GM19035 (cell line): ENCODE measurements around the gene PACS1.
A peak's percentile ranks its signal among the peaks of the same experiment; 100 is the strongest.

Source experiments
- ATAC-seq: cut with Tn5 transposase; IDR thresholded peaks from one replicate; pipeline ENCODE4 v1.9.1; 2021; ENCODE audit not compliant: unreplicated experiment

The PACS1 gene

DNA sequence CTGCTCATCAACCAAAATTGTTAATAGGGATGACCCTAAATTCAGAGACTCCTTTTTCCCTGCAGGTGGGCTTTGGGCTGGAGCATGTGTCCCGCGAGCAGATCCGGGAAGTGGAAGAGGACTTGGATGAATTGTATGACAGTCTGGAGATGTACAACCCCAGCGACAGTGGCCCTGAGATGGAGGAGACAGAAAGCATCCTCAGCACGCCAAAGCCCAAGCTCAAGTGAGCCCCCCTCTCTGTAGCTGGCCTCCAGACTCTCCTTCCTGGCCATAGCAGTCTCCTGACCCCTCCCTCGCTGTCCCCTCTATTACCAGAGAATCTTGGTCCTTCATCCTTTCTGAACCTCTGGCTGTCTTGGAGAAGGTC, 150.5 kb downstream of the PACS1 start:
- no peak for ATAC-seq

DNA sequence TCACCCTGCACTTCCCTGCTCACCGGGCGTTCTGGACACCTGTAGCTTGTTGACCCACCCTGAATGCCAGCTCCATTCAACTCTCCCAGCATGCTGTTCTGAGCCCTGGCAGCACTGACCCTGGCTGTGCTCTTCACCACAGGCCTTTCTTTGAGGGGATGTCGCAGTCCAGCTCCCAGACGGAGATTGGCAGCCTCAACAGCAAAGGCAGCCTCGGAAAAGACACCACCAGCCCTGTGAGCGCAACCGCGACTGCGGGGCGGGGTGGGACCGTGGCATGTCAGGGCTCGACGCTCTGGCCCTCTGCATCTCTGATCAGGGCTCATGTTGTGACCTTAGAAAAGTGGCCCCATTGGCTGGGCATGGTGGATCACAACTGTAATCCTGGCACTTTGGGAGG, 150.9 kb downstream of the PACS1 start:
- no peak for ATAC-seq

DNA sequence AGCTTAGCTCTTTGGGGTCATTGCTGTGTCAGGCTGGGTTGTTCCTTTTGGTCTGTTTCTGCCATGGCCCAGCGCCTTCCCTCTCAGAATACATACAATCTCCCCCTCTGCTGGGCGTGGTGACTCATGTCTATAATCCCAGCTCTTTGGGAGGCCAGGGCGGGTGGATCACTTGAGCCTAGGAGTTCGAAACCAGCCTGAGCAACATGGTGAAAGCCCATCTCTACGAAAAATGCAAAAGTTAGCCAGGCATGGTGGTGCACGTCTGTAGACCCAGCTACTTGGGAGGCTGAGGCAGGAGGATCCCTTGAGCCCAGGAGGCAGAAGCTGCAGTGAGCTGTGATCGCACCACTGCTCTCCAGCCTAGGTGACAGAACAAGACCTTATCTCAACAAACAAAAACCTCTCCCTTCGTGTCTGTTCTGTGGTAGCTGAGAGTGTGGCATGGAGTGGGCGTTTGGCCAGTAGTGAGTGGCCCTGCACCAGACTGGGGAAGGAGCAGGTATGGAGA, 151.7 kb downstream of the PACS1 start:
- no peak for ATAC-seq

DNA sequence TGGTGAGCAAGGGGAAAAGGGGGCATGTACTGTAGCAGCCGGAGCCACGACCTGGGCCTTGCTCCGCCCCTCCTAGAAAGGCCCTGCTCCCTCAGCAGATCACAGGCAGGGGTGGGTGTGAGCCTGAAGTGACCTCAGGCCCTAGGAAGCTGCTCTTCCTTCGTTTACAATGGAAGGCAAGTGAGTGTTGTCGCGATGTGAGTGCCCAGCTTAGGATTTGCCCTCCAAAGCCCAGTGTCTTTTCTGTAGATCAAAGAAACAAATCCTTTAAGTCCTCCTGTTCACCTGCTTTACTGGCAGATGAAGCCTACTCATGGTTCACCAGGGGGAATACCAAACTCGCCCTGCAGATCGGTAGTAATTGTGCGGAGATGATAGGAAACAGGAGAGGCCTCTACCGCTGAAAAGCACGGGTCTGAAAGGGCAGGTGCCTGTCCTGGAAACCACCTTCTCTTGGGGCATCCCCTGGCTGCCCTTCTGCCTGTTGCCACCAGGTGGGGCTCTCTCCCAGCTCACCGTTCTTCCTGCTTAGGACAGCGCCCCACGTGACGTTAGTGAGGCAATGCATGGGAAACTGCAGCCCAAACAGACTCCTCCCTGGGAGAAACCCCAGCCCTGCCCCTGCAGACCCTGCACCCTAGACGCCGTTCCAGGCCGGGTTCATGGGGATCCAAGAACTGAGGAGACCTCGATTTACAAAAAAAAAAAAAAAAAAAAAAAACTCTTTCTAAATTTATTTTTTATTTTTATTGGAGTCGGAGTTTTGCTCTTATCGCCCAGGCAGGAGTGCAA, 152.5 kb downstream of the PACS1 start:
- peak; percentile 90 for ATAC-seq

DNA sequence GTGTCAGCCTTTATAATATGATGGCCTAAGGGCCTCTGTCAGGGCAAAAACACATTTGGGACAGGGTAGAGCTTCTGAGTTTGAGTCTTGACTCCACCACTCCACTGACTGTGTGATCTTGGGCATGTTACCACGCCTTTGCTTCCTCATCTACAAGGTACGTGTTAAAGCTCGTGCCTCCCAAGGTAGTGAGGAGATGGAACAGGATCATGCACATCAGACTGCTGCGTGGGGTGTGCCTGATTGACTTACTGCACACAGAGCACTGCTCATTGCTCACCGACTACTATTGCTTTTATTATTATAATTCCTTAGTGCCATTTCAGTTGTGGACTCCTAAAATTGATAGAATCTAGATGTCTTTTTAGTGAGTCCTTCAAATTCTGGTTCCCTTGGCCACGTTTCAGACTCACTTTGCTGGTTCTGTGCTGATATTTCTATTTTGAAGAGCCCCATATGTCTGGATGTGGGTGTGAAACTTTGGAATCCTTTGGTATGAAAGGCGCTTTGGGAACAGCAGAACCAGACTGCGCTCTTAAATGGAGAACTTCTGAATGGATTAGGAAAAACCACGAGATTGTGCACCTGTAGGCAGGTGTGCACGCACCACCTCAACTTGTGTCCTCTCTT, 154.3 kb downstream of the PACS1 start:
- no peak for ATAC-seq

DNA sequence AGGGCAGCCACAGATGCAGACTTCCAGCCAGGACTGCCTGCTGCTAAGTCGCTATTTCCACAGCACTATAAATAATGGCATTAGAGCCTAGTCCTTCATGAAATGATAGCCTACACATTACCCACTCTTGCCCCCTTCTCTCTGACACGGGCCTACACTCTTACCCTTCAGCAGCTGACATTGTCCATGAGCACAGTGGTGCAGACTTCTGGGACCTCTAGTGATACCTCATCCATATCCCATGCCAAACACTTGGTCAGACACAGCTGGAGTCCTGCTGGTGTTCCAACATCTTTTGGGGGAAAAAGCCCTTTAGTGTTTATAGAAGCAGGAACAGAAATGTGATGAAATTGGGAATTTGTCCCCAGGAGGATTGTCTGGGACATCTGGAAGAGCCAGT, 155.0 kb downstream of the PACS1 start:
- ATAC-seq, result no peak

DNA sequence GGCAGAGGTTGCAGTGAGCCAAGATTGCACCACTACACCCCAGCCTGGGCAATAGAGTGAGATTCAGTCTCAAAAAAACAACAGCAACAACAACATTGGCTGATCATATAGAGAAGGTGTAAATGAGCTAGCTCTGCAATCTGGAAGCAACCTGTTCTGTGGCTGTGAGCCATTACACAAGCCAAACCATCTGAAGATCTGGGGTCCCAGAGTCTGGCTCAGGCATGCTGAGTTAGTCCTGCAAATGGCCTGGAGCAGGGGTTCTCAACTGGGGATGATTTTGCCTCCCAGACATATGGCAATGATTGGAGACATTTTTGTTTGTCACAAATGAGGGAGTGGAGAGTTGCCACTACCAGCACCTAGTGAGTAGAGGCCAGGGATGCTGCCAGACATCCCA, 156.0 kb downstream of the PACS1 start:
- no peak for ATAC-seq

DNA sequence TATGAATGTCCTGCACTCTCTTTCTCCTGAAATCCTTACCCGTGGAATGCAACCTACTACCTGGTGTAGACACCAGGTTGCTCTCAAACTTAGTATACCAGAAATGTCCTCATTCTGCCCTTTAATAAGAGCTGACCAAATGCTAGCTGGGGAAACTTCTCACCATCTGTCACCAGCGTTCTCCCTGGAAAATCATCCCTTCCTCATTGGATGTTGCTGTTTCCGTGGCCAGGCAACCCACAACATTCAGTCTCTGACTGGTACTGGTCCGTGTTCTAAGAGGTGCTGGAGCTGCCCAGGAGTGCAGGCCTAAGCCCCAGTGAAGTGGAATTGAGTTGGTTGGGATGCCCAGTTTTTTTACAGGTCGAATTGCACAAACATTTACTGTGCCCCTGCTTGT, 157.6 kb downstream of the PACS1 start:
- ATAC-seq, result no peak

DNA sequence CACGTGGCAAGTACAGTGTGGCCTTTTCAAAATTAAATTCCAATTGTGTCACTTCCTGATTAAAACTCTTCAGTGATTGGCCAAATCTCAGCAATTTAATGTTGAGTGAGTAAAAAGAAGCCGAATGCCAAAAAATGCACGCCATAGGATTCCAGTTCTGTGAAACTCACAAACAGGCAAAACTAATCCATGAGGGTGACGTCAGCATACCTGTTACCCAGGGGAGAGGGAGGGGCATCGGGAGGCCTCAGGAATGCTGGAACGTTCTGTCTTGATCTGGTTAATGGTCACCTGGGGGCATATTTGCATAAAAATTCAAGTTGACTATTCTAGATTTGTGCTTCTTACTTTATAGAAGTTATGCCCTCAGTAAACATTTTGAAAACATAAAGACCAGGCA, 158.4 kb downstream of the PACS1 start:
- ATAC-seq, result no peak

DNA sequence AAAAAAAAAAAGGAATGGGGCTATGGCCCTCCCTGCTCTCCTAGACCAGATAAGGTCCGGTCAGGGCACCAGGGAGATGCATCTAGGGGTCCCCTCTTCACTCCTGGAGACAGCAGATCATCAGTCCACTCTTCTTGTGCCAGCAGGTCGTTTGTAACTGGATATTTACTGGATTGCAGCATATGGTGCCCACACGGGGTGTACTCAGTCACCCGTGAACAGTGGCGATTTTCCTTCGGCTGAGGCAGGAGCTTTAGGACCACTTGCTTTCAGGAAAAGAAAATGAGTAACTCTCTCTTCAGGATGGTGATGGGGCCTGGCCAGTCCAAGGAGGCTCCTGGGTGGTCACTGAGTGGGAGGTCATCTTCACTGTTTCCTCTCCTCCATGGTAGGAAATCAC, 160.1 kb downstream of the PACS1 start:
- no peak for ATAC-seq

DNA sequence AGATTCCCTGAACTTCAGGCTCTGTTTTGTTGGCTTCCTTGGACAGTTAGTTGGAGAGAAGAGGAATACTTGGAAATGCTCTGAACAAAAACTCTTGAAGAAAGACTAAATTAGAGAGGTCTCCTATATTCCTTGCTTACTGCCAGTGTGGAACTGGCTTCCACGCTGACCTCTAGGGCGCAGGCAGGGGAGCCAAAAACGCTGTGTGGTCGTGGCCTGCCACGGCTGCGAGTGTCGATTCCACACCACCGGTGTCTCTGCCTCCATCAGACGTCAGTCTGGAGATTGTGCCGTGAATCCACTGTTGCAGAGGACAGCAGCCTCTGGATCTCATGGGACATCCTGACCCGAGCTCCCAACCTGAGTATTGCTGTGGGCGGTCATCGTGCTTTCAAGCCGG, 160.9 kb downstream of the PACS1 start:
- ATAC-seq, result no peak

DNA sequence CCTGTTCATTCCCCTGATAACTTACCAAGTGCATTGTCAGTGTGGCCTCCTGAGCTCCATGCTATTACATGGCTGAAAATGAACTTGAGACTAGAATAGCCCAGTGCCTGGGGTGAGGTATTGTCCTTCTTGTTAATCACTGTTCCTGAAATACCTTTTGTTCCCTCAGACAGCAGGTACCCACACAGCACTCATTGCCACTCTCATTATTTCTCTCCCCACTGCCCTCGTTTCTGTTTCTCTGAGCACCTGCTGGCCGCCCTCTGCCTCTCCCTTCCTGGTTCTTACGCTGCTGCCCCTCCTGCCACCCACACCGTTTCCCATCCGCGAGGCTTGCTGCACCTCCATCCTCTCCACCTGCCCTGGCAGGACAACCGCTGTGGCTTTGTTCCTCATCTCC, 161.5 kb downstream of the PACS1 start:
- no peak for ATAC-seq

DNA sequence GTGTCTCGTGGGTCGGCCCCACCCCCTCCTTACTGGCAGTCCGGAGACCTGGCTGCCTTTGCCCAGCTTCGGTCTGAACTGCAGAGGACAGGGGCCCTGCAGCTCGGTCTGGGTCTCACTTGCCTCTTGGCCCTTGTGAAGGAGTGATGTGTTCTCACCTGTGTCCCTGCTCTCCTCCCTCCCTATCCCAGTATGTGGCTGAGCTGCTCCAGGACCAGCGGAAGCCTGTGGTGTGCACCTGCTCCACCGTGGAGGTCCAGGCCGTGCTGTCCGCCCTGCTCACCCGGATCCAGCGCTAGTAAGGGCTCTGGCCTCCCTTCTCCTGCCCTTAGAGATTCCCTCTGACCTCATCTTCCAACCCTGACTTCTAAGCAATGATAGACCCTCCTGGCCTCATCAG, 162.7 kb downstream of the PACS1 start:
- ATAC-seq, result no peak

DNA sequence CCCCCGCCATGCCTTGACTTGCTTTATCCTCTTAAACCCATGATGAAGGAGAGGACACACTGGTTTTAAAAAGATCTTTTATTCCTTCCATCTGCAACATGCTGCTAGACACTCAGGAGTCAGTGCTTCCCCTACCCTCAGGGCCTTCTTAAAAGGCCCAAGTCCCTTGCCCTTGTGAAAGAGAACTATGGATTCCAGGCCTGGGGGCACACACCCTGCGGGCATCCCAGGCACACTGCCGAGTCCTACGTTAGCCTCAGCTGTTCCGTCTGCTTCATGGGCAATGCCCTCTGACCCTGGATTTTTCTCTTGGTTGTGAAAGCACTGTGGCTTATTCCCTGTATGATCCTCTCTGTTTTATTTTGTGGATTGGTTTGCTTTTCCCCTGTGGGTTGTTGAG, 163.2 kb downstream of the PACS1 start:
- ATAC-seq, result no peak

DNA sequence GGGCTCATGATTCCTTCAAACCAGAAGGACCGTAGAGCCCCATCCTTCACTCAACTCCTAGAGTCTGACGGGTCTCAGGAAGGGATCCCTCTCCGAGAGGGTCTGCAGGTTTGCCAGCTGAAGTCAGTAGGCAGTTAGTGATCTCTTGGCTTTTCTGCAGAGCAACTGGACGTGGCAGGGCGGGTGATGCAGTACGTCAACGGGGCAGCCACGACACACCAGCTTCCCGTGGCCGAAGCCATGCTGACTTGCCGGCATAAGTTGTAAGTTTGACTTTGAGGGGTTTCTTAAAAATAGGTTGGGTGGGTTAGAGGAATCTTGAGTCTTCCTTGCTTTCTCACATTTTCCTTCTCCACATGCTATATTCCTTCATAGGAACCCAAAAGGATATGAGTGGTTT, 165.1 kb downstream of the PACS1 start:
- no peak for ATAC-seq

DNA sequence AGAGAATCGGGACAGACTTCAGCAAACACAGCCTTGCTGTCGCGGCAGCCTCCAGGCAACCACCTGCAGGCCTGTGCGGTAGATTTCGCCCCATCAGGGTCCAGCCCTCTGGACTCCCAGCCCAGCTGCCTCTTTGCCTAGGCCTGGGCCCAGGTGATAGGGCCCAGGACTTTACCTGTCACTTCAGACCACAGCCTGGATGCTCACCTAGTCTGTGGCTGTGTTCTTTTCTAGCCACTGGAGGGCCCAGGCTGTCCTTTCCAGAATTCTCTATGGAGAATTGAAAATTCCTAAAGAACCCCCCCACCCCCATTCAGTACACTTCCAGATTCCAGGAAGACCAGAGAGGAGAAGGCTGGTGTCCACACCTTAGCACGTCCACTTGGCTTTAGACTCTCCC, 167.8 kb downstream of the PACS1 start:
- ATAC-seq, result no peak

DNA sequence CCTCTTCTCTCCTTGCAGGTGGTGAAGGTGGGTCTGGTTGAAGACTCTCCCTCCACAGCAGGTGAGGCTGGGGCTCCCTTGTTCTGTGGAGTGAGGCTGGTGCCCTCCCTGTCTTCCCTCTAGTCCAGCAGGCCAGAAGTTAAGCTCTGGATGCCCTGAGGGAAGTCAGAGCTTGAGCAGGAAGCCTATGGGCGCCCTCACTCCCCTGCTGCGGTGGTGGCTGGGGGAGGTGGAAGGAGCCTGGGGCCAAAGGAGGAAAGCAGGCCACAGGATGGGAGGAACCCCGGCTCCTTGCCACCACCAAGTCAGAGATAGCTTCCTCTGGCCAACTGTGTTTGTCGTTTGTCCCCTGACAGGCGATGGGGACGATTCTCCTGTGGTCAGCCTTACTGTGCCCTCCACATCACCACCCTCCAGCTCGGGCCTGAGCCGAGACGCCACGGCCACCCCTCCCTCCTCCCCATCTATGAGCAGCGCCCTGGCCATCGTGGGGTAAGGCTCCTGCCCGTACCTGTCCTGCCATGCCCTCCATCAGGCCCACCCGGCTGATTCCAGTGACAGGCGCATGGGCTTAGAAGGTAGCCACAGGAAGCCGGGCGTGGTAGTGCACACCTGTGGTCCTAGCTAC, 168.8 kb downstream of the PACS1 start:
- no peak for ATAC-seq

DNA sequence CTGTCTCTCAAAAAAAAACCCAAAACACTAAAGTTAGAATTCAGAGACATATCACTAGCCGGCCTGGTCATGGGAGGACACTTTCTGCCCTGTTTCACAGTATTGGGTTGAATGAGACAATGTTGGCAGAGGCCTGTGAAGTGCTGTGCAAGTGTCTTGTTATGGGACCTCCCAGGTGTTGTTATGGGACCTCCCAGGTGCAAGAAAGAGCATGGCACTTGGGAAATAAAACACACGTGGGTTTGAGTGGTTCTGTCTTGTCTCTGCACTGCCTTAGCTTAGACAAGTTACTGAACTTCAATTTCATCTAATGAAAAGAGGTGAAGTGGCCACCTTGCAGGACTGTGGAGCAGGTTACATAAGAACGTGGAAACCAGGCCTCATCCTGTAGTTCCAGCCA, 169.4 kb downstream of the PACS1 start:
- no peak for ATAC-seq

DNA sequence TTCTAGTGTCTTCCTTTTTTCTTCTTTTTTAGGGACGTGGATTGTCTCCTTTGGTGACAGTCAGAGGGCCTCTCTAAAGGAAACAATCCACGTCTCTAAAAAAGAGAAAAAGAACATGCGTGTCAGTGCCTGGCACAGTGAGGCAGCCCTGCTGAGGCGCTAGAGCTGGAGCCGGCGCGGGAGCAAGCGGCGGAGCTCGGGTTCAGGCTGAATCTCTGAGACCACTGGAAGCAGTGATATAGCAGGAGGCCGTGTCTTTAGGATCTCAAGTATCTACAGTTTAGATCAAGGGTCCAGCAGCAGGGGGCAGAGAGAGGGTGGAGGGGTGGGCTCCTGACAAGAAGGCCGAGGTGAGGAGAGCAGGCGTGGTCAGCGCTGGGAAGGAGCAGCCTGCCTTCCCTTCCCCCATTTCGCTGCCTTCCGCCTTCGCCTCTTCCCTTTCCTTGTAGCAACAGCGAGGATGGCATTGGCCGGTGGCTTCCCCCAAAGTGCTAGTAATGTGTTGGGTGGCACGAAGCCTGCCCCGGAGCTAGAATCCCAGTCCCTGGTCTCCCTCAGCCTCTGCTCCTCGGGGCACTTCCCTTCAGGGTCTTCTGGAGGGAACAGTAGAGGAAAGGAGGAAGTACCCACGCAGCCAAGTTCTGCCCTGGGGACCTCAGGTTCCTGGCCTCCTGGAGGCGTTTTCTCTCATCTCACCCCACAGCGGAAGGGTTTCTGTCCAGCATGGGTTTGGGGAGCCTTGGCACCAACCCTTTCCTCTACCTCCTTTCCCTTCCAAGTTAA, 170.1 kb downstream of the PACS1 start:
- ATAC-seq, result no peak

DNA sequence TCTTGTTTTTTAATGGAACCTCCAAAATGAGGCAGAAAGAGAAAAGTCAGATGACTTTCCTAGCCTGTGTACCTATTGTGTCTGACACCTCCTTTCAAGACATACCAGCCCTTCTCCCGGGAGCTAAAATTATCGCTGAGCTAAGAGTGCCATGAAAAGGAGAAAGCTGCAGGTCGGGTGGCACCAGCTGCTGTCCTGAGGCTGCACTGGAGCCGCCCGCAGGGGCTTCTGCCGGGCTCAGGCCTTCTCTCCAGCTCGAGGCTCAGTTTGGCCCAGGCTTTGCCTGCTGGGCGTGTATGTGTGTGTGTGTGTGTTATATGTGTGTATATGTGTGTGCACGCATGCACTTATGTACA, 170.7 kb downstream of the PACS1 start:
- no peak for ATAC-seq

DNA sequence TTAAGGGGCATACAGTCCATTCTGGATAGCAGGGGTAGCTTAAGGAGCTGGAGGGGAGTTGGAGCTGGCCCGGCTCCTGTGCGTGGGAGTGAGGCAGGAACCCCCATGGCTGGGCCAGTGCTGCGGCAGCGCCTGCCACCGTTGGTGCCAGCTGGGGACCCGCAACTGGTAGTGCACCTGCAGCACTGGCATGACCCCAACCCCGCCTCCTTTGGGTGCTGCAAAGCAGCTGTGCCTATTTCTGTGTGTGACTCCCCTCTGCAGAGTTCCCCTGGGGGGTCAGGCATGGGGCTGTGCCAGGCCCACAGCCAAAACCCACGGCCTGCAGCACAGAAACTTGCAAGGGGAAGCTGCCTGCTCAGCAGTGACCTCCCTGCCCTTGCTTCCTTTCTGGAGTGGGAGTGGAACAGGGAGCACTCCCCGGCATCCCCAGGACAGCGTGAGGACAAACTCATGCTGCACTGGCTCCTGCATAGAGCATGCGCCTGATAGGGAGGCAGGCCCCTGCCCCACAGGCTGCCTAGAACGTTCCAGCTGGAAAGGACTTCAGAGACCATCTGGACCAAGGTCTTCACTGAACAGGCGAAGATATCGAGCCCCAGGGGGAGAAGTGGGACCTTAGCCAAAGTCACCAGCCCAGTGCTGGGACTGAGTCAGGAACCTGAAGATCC, 172.2 kb downstream of the PACS1 start:
- no peak for ATAC-seq
